ENCODE measurements around the gene NTN4.

DNA sequence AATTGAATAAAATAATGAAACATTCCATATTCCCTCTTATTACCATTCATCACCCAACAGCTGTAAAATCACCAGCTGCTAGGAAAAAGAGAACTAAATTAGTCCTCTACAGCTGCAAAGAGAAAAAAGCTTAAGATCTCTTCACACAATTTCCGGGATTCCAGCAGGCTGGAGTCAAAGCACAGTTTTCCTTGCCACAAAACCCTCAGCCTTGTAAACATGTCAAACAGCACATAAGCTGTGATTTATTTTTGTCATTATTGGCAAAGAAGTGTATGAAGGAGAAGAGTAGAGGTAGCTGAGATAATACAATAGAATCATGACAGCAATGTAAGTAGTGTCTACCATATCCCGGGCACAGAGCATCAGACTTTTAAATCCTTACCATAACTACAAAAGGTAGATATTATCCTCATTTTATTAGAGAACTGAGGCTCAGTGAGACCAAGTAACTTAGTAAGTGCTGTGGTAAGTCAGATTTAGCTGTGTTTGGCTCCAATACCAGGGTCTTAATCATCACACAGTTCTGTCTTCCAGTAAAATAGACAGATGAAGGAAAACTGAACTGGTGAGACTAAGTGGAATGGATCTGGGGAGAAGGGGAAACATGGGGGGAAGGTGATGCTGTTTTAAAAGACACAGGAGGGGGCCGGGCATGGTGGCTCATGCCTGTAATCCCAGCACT, 57.3 kb downstream of the NTN4 start:
- TF ChIP-seq, protein P1, sequence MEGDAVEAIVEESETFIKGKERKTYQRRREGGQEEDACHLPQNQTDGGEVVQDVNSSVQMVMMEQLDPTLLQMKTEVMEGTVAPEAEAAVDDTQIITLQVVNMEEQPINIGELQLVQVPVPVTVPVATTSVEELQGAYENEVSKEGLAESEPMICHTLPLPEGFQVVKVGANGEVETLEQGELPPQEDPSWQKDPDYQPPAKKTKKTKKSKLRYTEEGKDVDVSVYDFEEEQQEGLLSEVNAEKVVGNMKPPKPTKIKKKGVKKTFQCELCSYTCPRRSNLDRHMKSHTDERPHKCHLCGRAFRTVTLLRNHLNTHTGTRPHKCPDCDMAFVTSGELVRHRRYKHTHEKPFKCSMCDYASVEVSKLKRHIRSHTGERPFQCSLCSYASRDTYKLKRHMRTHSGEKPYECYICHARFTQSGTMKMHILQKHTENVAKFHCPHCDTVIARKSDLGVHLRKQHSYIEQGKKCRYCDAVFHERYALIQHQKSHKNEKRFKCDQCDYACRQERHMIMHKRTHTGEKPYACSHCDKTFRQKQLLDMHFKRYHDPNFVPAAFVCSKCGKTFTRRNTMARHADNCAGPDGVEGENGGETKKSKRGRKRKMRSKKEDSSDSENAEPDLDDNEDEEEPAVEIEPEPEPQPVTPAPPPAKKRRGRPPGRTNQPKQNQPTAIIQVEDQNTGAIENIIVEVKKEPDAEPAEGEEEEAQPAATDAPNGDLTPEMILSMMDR (IDR thresholded peaks at IDR 0.05) = no peak
- no peak for TF ChIP-seq POLR2A (IDR thresholded peaks at IDR 0.05)
